Left ventricle myocardium inferior (tissue), 1 donor: ENCODE results near the gene IER5L. TPM values are rescaled to one million over a fixed set of nuclear protein-coding genes. Genes with fewer than 3 reads are reported as not detected.

ENCODE experiments used
- DNase-seq: peaks from one replicate; pipeline ENCODE4 v3.0.0-alpha.2; 2020
- H3K27ac ChIP-seq: fragments of 200-600 bp; replicated peaks from 2 replicates; pipeline ENCODE4 v1.8.0; 2021
- H3K27me3 ChIP-seq: fragments of 200-600 bp; 2 replicates; pipeline ENCODE4 v1.8.0; 2021; ENCODE audit warnings: low read depth
- H3K36me3 ChIP-seq: fragments of 200-600 bp; 2 replicates; pipeline ENCODE4 v1.8.0; 2021
- H3K4me1 ChIP-seq: fragments of 200-600 bp; 2 replicates; pipeline ENCODE4 v1.8.0; 2021
- H3K4me3 ChIP-seq: fragments of 200-600 bp; 2 replicates; pipeline ENCODE4 v1.8.0; 2021; ENCODE audit warnings: mild to moderate bottlenecking, moderate library complexity
- H3K9me3 ChIP-seq: fragments of 200-600 bp; replicated peaks from 2 replicates; pipeline ENCODE4 v1.8.0; 2021
- CTCF ChIP-seq: fragments of 200-600 bp; IDR thresholded peaks from 2 replicates; pipeline ENCODE4 v1.8.0; 2021; ENCODE audit warnings: antibody characterized with exemption, mild to moderate bottlenecking, borderline replicate concordance
- intact Hi-C: fragments of 100-400 bp; cut with micrococcal nuclease; formaldehyde crosslinking; loops from one replicate; pipeline ENCODE4 v1.11.0; 2022
- total RNA-seq: library from RNA; stranded (reverse); fragmentation: NEBNext Ultra II Directional; extraction: Animal tissue kit (Norgen Biotek cat#: 25700); gene quantifications from one replicate; pipeline ENCODE4 v1.2.1, GENCODE V29; 2021
- donor health status: DM: no; HTN: yes; CAD: no; lungs with severe emphysema.

IER5L gene
- total RNA-seq, 1 donor from 2014 or later: 3.8 TPM

- TF ChIP-seq CTCF: no peak
- peaks cover 5% of the 10 kb centered on the region for H3K9me3 ChIP-seq
- no peaks in the 10 kb centered on the region for H3K36me3 ChIP-seq
- H3K4me1 ChIP-seq: peaks cover 6% of the 10 kb centered on the region
- H3K27ac ChIP-seq: no peak overlapping the region
- H3K4me3 ChIP-seq: no peak overlapping the region
- intact Hi-C loops: no loop called here
- no peaks in the 10 kb centered on the region for H3K27me3 ChIP-seq
- DNase-seq: no peak
Measured at GRCh38 chr9:129184596-129185122, 6.6 kb upstream of the IER5L start.

- Histone ChIP-seq H3K27me3 (no peaks in the 10 kb centered on the region), H3K4me3 (no peak overlapping the region), H3K36me3 (no peaks in the 10 kb centered on the region), H3K4me1 (peaks cover 6% of the 10 kb centered on the region), H3K27ac (no peak overlapping the region), H3K9me3 (peaks cover 5% of the 10 kb centered on the region)
- DNase-seq: no peak
- no peak for TF ChIP-seq CTCF
- intact Hi-C loops: no loop called here
Measured at GRCh38 chr9:129184219-129184524, 6.1 kb upstream of the IER5L start.

GRCh38 chr9:129183495-129184218, 5.6 kb upstream of the IER5L start:
- Histone ChIP-seq H3K27ac (no peak overlapping the region), H3K27me3 (no peaks in the 10 kb centered on the region), H3K36me3 (no peaks in the 10 kb centered on the region), H3K4me3 (no peak overlapping the region), H3K9me3 (peaks cover 5% of the 10 kb centered on the region), H3K4me1 (peaks cover 9% of the 10 kb centered on the region)
- TF ChIP-seq CTCF: no peak
- DNase-seq: no peak
- intact Hi-C loops: no loop called here

- no peaks in the 10 kb centered on the region for H3K27me3 ChIP-seq
- no peak overlapping the region for H3K27ac ChIP-seq
- H3K36me3 ChIP-seq: no peaks in the 10 kb centered on the region
- peak; percentile 59 for TF ChIP-seq CTCF
- no peak overlapping the region for H3K4me3 ChIP-seq
- no peak for DNase-seq
- peaks cover 14% of the 10 kb centered on the region for H3K4me1 ChIP-seq
- H3K9me3 ChIP-seq: peaks cover 5% of the 10 kb centered on the region
- intact Hi-C loops: no loop called here
Measured at GRCh38 chr9:129182625-129183494, 4.8 kb upstream of the IER5L start.

- Histone ChIP-seq H3K27ac (no peak overlapping the region), H3K36me3 (no peaks in the 10 kb centered on the region), H3K4me3 (no peak overlapping the region), H3K9me3 (peaks cover 3% of the 10 kb centered on the region), H3K4me1 (peaks cover 18% of the 10 kb centered on the region), H3K27me3 (no peaks in the 10 kb centered on the region)
- TF ChIP-seq CTCF: no peak
- DNase-seq: no peak
- intact Hi-C loops: no loop called here
Measured at GRCh38 chr9:129182122-129182521, 4.1 kb upstream of the IER5L start.
